ENCODE data around the gene ABCC8.

The ABCC8 gene

GRCh38 chr11:17519061-17519885 is 42.6 kb upstream of the ABCC8 start:
- no peak for DNase-seq (ENCODE audit: low read depth)
- H3K4me3 ChIP-seq (ENCODE audit: low read length): no peak overlapping the region
- TF ChIP-seq, protein P1, sequence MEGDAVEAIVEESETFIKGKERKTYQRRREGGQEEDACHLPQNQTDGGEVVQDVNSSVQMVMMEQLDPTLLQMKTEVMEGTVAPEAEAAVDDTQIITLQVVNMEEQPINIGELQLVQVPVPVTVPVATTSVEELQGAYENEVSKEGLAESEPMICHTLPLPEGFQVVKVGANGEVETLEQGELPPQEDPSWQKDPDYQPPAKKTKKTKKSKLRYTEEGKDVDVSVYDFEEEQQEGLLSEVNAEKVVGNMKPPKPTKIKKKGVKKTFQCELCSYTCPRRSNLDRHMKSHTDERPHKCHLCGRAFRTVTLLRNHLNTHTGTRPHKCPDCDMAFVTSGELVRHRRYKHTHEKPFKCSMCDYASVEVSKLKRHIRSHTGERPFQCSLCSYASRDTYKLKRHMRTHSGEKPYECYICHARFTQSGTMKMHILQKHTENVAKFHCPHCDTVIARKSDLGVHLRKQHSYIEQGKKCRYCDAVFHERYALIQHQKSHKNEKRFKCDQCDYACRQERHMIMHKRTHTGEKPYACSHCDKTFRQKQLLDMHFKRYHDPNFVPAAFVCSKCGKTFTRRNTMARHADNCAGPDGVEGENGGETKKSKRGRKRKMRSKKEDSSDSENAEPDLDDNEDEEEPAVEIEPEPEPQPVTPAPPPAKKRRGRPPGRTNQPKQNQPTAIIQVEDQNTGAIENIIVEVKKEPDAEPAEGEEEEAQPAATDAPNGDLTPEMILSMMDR (conservative IDR thresholded peaks at IDR 0.05; ENCODE audit: low read length): no peak

GRCh38 chr11:17518366-17518765 is 41.7 kb upstream of the ABCC8 start:
- H3K4me3 ChIP-seq (ENCODE audit: low read length): no peak overlapping the region
- DNase-seq (ENCODE audit: low read depth): no peak
- TF ChIP-seq, protein P1 (conservative IDR thresholded peaks at IDR 0.05; ENCODE audit: low read length): no peak

- TF ChIP-seq, protein P1 (conservative IDR thresholded peaks at IDR 0.05; ENCODE audit: low read length): no peak
- H3K4me3 ChIP-seq (ENCODE audit: low read length): no peak overlapping the region
- no peak for DNase-seq (ENCODE audit: low read depth)
These were observed 40.5 kb upstream of the ABCC8 start for GRCh38 chr11:17517186-17517585.

- H3K4me3 ChIP-seq (ENCODE audit: low read length): no peak overlapping the region
- DNase-seq (ENCODE audit: low read depth): no peak
- TF ChIP-seq, protein P1 (conservative IDR thresholded peaks at IDR 0.05; ENCODE audit: low read length): no peak
These were observed 40.0 kb upstream of the ABCC8 start for GRCh38 chr11:17516551-17517150.

DNA sequence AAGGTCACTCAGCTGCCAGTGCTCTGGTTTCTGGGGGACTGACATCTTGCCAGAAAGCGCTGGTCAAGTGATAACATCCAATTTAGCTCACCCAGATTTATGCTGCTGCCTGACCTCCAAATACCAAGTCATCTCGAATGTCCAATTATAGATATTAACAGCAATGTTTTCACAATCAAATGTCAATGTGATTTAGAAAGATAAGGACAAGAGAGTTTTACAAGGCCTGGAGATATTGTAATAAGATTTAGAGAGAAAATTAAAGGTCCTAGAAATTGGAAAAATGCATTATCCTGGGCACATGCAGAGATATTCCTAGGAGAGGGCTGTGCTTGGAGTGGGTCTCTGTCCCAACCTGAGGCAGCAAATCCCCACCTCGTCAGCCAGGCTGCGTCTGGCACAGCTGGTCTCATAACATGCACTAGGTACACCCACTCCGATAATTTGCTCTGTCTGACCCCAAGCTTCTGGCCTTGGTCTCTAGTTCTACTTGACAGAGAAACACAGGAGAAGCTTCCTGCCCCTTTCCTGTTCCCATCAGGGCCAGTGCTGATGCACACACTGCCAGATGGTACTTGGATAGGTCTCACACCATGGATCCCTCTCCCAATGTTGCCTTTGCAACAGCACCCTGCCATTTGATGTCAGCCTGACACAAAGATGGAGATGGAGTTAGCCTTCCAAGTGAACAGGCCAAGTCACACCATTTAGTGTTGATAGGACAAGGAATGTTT is 39.0 kb upstream of the ABCC8 start:
- H3K4me3 ChIP-seq (ENCODE audit: low read length): no peak overlapping the region
- TF ChIP-seq, protein P1 (conservative IDR thresholded peaks at IDR 0.05; ENCODE audit: low read length): no peak
- no peak for DNase-seq (ENCODE audit: low read depth)

DNA sequence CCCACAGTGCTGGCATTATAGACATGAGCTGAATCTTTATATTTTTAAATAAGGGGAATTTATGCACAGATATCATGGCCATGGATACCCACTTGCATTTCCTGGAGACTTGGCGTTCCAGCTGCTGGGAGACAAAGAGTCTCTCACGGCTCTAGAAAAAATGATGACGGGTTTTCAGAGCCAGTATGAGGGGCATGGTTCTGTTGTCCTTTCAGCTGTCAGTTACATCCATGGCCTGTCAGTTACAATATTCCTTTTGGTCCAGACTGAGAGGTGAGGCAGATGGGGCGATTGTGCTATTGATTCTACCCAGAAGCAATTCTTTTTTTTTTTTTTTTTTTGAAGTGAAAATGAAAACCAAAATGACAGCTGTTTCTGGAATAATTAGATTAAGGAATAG is 37.8 kb upstream of the ABCC8 start:
- TF ChIP-seq, protein P1 (conservative IDR thresholded peaks at IDR 0.05; ENCODE audit: low read length): no peak
- DNase-seq (ENCODE audit: low read depth): no peak
- no peak overlapping the region for H3K4me3 ChIP-seq (ENCODE audit: low read length)

Measured in AG10803 (cell line).